Measurements from ENCODE around the gene CTBP1. TPM values are rescaled to one million over a fixed set of nuclear protein-coding genes. Genes with fewer than 3 reads are reported as not detected.

Gene CTBP1
- total RNA-seq, 1 experiment from 2014 or later, result 136 TPM

DNA sequence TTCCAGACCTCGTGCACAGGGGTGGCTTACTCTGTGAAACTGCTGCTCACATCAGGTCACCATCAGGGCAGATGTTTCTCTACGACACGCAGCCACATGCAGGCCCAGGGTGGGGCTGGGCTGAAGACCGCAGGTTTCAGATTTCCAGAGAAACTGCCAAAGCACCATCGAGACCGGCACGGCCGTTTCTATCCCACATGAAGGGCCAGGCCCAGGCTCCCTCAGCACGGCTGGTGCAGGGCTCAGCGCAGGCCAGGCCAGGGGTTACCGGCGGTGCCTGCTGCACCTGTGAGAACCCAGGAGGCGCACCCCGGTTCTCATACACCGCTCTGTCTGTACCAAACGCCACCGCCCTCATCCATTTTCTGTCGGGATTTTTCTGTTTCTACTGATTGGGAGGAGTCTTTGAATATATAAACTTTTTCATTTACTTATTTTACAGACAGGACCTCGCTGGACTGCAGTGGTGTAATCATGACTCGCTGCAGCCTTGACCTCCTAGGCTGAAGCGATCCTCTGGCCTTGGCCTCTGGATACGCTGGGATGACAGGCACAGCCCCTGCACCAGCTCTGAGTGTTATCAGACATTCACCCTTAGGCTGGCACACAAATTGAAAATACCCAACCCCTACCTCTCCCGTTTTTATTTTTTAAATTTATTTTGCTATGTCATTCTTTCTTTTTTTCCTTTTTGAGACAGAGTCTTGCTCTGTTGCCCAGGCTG is 17.1 kb downstream of the CTBP1 start:
- TF ChIP-seq, protein P1, sequence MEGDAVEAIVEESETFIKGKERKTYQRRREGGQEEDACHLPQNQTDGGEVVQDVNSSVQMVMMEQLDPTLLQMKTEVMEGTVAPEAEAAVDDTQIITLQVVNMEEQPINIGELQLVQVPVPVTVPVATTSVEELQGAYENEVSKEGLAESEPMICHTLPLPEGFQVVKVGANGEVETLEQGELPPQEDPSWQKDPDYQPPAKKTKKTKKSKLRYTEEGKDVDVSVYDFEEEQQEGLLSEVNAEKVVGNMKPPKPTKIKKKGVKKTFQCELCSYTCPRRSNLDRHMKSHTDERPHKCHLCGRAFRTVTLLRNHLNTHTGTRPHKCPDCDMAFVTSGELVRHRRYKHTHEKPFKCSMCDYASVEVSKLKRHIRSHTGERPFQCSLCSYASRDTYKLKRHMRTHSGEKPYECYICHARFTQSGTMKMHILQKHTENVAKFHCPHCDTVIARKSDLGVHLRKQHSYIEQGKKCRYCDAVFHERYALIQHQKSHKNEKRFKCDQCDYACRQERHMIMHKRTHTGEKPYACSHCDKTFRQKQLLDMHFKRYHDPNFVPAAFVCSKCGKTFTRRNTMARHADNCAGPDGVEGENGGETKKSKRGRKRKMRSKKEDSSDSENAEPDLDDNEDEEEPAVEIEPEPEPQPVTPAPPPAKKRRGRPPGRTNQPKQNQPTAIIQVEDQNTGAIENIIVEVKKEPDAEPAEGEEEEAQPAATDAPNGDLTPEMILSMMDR (conservative IDR thresholded peaks at IDR 0.05), result no peak
- no peak overlapping the region for H3K27ac ChIP-seq (ENCODE audit: insufficient read length, low read depth, low read length)

More for the DNA sequence above, 17.1 kb downstream of the CTBP1 start:
- no peak overlapping the region for H4K5ac ChIP-seq (ENCODE audit: insufficient read length, low read depth, low read length)
- H3K14ac ChIP-seq (ENCODE audit: insufficient read depth, low read length), result no peak overlapping the region
- no peak overlapping the region for H2BK120ac ChIP-seq (ENCODE audit: low read depth, low read length, poor library complexity, severe bottlenecking)
- no peaks in the 10 kb centered on the region for H3K9me3 ChIP-seq (ENCODE audit: control insufficient read depth, low read depth, low read length)
- Mint-ChIP-seq H3K4me1 (no peaks in the 10 kb centered on the region), H3K9me3 (no peaks in the 10 kb centered on the region), H3K27ac (peak overlapping the region in 1 of 3 experiments; percentile 49; a peak in 1 of 7 replicates), H3K4me3 (no peak overlapping the region), H3K27me3 (ENCODE audit: low read depth) (no peaks in the 10 kb centered on the region), H3K36me3 (ENCODE audit: insufficient read depth in 1 of 3, low read depth in 3 of 3) (peaks cover 31 to 74% (median 70%) of the 10 kb centered on the region in 3 experiments)
- H3K4ac ChIP-seq (ENCODE audit: low read depth, low read length), result no peak overlapping the region
- no peak overlapping the region for H3K9ac ChIP-seq (ENCODE audit: extremely low read depth, insufficient read length, low read length)
- H3K56ac ChIP-seq (ENCODE audit: insufficient read length, low read depth, low read length), result no peak overlapping the region
- no peak overlapping the region for H3K4me2 ChIP-seq (ENCODE audit: insufficient read depth, insufficient read length, low read length)
- no peak for DNase-seq
- H4K20me1 ChIP-seq (ENCODE audit: control insufficient read depth, insufficient read depth, insufficient read length), result no peaks in the 10 kb centered on the region
- no peak overlapping the region for H2AK5ac ChIP-seq (ENCODE audit: insufficient read length, low read length)
- H2AFZ ChIP-seq (ENCODE audit: low read length), result no peak overlapping the region
- H3K79me2 ChIP-seq (ENCODE audit: insufficient read depth, low read length), result no peaks in the 10 kb centered on the region
- no peak overlapping the region for H3K18ac ChIP-seq (ENCODE audit: insufficient read length, low read depth, low read length)
- no peaks in the 10 kb centered on the region for H3K4me1 ChIP-seq (ENCODE audit: insufficient read depth, low read length)
- no peaks in the 10 kb centered on the region for H3K23me2 ChIP-seq (ENCODE audit: insufficient read length, low read depth, low read length, poor library complexity, severe bottlenecking)
- H3K27me3 ChIP-seq (ENCODE audit: insufficient read depth, low read length), result no peaks in the 10 kb centered on the region
- H2BK12ac ChIP-seq (ENCODE audit: insufficient read length, low read depth, low read length), result no peak overlapping the region
- no peak overlapping the region for H4K8ac ChIP-seq (replicated peaks; ENCODE audit: insufficient read length, low read depth, low read length)
- no peak overlapping the region for H2BK20ac ChIP-seq (ENCODE audit: low read depth, low read length, poor library complexity, severe bottlenecking)
- no peak overlapping the region for H2BK15ac ChIP-seq (ENCODE audit: low read depth, low read length)
- no peak overlapping the region for H3K23ac ChIP-seq (ENCODE audit: insufficient read length, low read depth, low read length)
- no peaks in the 10 kb centered on the region for H3K79me1 ChIP-seq (ENCODE audit: insufficient read depth, low read depth, low read length, poor library complexity, severe bottlenecking)
- no peak overlapping the region for H3T11ph ChIP-seq (ENCODE audit: low read length)
- H2BK5ac ChIP-seq (ENCODE audit: insufficient read length, low read length), result no peak overlapping the region
- H4K91ac ChIP-seq (ENCODE audit: insufficient read length, low read depth, low read length), result no peak overlapping the region
- 100% methylated on average over 1 of the region's 23 CpGs for WGBS (ENCODE audit: extremely low coverage, insufficient read length, low lambda C conversion rate)

Data from H9 (cell line).